NCI-H187 (cell line): ENCODE data around the gene TADA1.
"Not testable (repeated sequence)": the region's sequence is repeated elsewhere in the genome, so short reads cannot be mapped to it uniquely, and the experiment has no call there.

ENCODE experiments used
- DNase-seq, 2 experiments: peaks; one replicate each; lab custom pipeline; 2025; lab: John Stamatoyannopoulos, UW

Gene TADA1

GRCh38 chr1:166843769-166844596 is 32.1 kb downstream of the TADA1 start:
- DNase-seq, result no peak

DNA sequence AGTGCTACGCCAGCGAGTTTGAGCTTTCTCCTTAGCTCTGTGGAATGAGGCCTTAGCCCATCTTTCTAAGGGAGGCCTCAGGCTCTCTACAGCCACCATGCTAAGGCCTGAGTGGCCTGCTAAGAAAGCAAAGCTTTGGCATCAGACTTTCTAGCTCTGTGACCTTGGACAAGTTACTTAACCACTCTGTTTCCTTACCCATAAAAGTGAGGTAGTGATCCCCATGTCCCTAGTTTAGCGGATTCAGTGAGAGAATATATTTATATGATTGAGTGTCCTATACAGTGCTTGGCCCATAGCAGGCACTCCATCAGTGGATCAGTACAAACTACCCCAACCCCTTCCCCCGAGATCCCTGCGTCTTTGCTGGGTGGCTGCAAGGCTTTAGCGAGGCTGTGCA is 32.7 kb downstream of the TADA1 start:
- no peak for DNase-seq

DNA sequence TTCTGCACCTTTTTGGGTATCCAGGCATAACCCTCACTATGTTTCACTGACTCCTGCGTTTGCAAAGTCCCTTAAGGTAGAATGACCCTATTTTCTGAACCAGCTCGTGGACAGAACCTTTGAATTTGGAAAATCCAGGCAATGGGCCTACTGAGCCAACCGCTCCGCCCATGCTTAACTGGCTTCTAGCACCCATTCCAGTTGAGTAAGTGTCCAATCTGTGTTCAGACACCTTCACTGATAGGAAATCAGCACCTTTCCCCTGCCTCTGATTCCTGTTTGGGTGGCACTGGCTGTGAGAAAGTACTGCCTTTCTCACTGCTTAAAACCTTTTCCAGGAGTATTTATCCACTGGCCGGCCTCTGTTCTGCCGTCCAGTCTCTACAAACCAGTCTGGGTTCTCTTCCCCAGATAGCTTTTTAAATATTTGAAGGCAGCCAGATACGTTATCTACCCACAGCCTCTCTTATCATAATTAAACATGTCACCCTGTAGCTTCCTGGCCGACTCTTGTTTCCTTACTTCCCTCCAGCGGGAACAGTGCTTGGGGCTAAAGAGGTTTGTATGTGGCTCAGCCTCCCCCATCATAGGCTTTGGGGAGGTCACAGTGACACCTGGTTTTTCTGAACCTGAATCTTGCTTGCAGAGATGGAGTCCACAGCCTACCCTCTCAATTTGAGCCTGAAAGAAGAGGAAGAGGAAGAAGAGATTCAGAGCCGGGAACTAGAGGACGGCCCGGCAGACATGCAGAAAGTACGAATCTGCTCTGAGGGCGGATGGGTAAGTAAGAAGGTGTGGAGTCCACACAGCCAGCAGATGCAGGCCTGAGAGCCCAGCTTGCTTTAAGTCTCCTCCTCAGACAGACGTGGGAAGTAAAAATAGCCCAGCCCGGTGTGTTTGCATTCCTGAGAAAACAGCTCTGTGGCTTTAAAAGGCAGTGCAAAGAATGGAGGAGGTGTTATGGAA is 35.5 kb downstream of the TADA1 start:
- no peak for DNase-seq

DNA sequence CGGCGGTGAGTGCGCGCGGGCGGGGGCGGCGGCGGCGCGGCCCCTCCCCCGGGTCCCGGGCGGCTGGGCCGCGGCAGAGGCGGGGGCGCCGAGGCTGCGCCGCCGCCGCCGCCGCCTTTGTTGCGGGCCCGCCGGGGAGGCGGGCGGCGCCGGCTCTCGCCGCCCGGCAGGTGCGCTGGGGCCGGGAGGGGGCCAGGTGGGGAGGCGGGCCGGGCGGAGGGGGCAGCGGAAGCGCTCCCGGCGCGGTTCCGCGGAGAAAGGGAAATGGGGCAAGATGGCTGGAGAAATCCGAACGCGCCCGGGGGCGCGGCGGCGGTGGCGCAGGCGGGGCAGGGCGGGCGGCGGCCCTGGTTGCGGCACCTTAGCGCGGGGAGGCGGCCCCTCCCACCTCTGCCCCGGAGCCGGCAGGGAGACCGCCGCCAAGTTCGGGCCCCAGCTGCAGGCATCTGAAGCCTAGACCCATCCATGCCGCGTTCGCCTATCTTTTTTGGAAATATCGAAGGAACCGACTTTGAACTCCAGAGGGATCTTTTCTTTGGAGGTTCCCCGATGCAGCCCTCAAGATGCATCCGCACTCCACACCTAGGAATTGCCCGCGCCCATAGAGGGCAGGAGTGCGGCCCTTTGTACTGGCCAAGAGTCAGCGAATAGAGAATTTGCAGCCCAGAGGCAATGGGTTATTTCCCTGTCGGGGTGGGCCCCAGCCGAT is 36.3 kb downstream of the TADA1 start:
- peak; percentile 31 to 80 for DNase-seq

DNA sequence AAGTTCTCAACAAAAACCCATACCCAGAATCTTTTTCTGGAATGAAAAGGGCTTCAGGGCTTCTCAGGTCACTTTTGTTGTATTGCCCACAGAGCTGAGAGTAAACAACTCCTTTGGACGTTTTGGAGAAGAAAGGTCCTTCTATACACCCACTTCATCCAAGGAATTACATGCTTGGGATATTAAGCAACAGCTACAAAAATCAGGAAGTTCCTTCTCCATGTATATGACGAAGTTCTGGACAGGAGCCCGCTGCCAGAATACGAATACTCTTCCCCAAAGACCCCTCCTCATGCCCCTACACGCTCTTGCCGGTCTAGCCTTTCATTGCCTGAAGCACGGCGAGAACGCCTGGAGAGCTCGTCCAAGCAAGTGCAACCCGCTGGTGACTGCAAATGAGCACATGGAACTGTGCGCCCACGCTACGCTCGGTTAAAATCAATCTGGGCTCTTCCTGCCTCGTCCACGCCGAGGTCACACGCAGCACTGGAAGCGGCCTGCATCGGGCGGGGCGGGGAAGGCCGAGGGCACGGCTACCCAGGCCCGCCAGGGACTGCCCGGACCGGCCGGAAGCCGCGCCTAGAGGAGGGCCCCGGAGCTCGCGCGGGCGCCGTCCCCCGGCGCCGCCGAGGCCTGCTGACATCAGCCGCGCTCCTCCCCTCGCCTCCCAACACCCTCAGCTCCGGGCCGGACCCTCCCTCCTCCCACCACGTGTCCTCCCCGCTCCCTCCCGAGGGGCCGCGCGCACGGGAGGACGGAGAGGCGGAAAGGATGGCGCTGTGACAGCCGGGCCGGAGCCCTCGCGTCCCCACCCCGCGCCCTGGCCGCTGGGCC is 37.1 kb downstream of the TADA1 start, which contains the start of gene POGK:
TSS of gene POGK (plus strand) at position 710 of the 834 bp plus-strand sequence. CDS start 1,482 bp downstream, outside the sequence.
- DNase-seq, result peak; percentile 84 to 96

GRCh38 chr1:166836733-166837132 is 39.3 kb downstream of the TADA1 start:
- no peak for DNase-seq

DNA sequence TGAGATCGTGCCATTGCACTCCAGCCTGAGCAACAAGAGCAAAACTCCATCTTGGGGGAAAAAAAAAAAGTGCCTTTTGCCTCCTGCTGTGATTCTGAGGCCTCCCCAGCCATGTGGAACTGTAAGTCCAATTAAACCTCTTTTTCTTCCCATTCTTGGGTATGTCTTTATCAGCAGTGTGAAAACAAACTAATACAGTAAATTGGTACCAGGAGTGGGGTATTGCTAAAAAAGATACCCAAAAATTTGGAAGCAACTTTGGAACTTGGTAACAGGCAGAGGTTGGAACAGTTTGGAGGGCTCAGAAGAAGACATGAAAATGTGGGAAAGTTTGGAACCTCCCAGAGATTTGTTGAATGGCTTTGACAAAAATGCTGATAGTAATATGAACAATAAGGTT is 46.3 kb downstream of the TADA1 start:
- DNase-seq, result not testable (repeated sequence)

DNA sequence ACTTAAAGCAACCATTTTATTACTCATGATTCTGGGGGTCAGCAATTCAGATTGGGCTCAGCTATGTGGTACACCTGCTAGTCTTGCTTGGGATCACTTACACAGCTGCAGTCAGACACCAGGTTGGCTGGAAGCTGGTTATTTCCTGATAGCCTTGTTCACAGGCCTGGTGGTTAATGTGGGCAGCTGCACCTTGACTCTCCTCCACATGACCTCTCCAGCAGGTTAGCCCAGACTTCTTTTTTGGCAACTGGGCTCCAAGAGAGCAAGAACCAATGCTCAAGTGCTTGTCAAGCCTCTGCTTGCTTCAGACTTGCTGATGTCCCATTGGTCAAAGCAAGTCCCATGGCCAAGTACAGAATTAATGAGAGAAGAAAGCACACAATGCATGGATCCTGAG is 48.6 kb downstream of the TADA1 start:
- no peak for DNase-seq

- no peak for DNase-seq
Observed at GRCh38 chr1:166822385-166822784, 53.7 kb downstream of the TADA1 start.

GRCh38 chr1:166819974-166820373 is 56.1 kb downstream of the TADA1 start:
- no peak for DNase-seq

DNA sequence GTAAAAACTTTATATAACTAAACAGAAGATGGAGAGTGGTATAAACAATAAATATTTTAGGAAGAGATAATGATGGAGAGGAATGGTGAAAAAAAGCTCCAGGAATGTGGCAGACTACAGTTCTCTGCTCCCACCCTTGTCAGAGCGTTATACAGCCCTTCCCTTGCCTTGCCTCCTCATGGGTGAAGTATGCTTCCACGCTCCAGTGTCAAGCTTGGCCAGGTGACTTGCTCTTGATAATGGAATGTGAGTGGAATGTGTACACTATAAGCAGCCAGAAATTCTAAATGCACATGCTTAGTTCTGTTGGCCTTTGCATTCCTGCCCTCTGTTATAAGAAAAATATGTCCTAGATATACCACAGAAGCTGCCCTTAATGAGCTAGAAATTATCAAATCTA is 61.5 kb downstream of the TADA1 start:
- DNase-seq, result no peak

DNA sequence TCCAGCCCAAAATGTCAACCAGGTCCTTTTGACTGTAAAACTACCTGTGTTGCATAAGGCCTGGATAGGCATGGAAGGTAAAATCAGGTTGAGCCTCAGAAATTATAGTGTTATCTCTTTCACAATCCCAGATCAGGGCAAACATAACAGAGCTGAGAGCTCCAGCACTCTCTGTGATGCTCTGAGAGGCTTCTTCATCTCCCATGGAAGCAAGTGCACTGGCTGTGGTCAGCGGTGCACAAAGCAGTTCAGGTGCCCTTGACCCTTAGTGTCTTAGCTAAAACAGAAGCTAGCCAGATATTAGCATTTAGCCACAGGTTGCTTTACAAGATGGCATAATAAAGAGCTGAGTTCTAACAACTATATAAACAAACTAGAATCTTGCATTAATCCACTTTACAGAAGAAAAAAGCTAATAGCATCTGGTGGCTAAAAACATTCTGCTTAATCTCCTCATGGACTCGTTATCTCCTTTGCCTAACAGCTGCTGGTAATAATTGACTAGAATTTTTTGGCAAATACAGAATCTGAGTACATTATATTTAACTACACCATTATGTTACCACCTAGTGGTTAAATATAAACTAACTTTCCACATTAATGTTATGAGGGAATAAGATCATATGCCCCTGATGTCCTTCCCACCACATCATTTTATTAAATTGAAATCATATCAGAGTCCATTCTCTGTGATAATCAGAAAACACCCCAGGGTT is 62.4 kb downstream of the TADA1 start:
- no peak for DNase-seq

DNA sequence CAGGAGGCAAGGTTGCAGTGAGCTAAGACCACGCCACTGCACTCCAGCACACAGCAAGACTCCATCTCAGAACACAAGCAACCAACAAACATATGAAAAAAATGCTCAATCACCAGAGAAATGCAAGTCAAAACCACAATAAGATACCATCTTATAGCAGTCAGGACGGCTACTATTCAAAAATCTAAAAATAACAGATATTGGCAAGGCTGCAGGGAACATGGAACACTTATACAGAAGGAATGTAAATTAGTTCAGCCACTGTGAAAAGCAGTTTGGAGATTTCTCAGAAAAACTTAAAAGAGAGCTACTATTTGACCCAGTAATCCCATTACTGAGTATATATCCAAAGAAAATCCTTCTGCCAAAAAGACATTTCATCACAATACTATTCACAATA is 64.4 kb downstream of the TADA1 start:
- no peak for DNase-seq

- no peak for DNase-seq
Observed at GRCh38 chr1:166808952-166809351, 67.1 kb downstream of the TADA1 start.
